ENCODE results near the gene P2RX2.

The P2RX2 gene

GRCh38 chr12:132622437-132623071 lies 4.0 kb downstream of the P2RX2 start:
- Histone ChIP-seq H3K18ac (ENCODE audit: low read length) (no peak overlapping the region), H2BK12ac (ENCODE audit: low read length) (no peak overlapping the region), H4K91ac (ENCODE audit: low read depth, low read length, poor library complexity) (no peak overlapping the region), H2BK5ac (ENCODE audit: low read length) (no peak overlapping the region), H3K4me3 (ENCODE audit: low read length in 2 of 2) (peak overlapping the region in 1 of 2 donors; percentile 57), H2AK5ac (ENCODE audit: low read depth, low read length) (no peak overlapping the region), H3K9ac (ENCODE audit: low read depth, low read length, poor library complexity) (no peak overlapping the region), H3K36me3 (replicated peaks in 1 of 2; ENCODE audit: control insufficient read depth in 2 of 2, insufficient read depth in 2 of 2, low read length in 2 of 2) (peaks cover 26 to 46% of the 10 kb centered on the region in 2 donors), H2BK15ac (ENCODE audit: low read length) (no peak overlapping the region), H3K4me2 (ENCODE audit: insufficient read depth, low read length, poor library complexity, severe bottlenecking) (no peak overlapping the region), H3K9me3 (replicated peaks in 1 of 2; ENCODE audit: control insufficient read depth in 2 of 2, insufficient read depth in 1 of 2, low read depth in 1 of 2, low read length in 2 of 2) (peaks cover 3 to 7% of the 10 kb centered on the region in 2 donors), H3K4me1 (ENCODE audit: control insufficient read depth in 2 of 2, insufficient read depth in 1 of 2, low read depth in 1 of 2, low read length in 2 of 2) (peaks cover 5 to 6% of the 10 kb centered on the region in 2 donors), H3K27ac (replicated peaks; ENCODE audit: low read length) (no peak overlapping the region), H3K4ac (ENCODE audit: low read length) (no peak overlapping the region), H2AFZ (ENCODE audit: low read length) (no peak overlapping the region), H2BK120ac (ENCODE audit: low read depth, low read length) (no peak overlapping the region), H3K79me1 (ENCODE audit: low read depth, low read length) (no peaks in the 10 kb centered on the region), H3K27me3 (ENCODE audit: control insufficient read depth in 3 of 3, insufficient read depth in 3 of 3, low read depth in 1 of 3, low read length in 3 of 3) (peaks cover 8 to 29% (median 27%) of the 10 kb centered on the region in 3 experiments), H4K8ac (ENCODE audit: low read depth, low read length) (no peak overlapping the region), H3K23ac (ENCODE audit: low read depth, low read length, poor library complexity) (peak overlapping the region; percentile 87), H3K14ac (ENCODE audit: low read length) (peak overlapping the region; percentile 90)
- WGBS, 2 donors (ENCODE audit: extremely low coverage in 2 of 2, insufficient read length in 2 of 2, insufficient replicate concordance in 1 of 2): no CpG with 5 or more reads among the region's 11 CpGs
- DNase-seq (ENCODE audit: low spot score): no peak

DNA sequence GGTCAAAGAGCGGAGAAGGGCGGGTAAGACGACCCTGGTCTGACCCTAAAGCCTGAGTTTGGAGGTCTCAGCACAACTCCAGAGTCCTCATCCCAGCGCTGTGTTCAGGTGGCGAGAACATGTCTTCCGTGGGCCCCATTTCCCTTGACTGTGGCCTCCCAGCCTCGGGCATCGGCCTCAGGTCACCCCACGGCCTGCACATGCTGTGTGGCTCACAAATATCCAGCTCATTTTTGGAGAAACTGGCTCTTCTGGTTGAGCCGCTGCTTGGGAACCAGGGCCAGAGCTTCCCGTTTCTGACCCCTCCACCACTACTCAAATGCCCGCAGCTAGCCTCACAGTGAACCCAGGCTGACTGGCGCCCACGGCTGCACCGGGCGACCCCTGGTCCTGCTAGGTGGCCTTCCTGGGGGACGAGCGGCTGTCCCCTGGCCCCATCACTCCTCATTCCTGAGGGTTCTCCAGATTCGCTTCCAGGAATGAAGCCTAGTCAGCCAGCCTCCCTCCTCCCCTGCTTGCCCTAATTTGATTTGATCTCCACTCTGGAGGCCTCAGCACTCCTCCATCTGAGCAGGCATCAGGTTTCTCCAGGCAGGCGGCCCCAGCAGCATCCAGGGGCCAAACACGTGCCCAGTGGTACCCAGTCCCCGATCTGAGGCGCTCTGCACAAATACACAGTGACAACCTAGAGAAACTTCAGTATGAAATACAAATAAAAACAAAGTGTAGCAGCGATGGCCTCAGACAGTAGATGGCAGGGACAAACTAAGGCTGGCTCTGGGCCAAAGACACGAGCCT lies 4.7 kb downstream of the P2RX2 start:
- no peak overlapping the region for H2AK5ac ChIP-seq (ENCODE audit: low read depth, low read length)
- H3K36me3 ChIP-seq (replicated peaks in 1 of 2; ENCODE audit: control insufficient read depth in 2 of 2, insufficient read depth in 2 of 2, low read length in 2 of 2): peaks cover 26 to 49% of the 10 kb centered on the region in 2 donors
- no peaks in the 10 kb centered on the region for H3K79me1 ChIP-seq (ENCODE audit: low read depth, low read length)
- no peak overlapping the region for H2BK12ac ChIP-seq (ENCODE audit: low read length)
- no peak overlapping the region for H2BK120ac ChIP-seq (ENCODE audit: low read depth, low read length)
- no peak overlapping the region for H4K8ac ChIP-seq (ENCODE audit: low read depth, low read length)
- H3K27me3 ChIP-seq (ENCODE audit: control insufficient read depth in 3 of 3, insufficient read depth in 3 of 3, low read depth in 1 of 3, low read length in 3 of 3): peaks cover 4 to 22% (median 20%) of the 10 kb centered on the region in 3 experiments
- H3K4me3 ChIP-seq (ENCODE audit: low read length in 2 of 2): no peak overlapping the region
- no peak overlapping the region for H3K4ac ChIP-seq (ENCODE audit: low read length)
- peaks cover 5 to 6% of the 10 kb centered on the region in 2 donors for H3K4me1 ChIP-seq (ENCODE audit: control insufficient read depth in 2 of 2, insufficient read depth in 1 of 2, low read depth in 1 of 2, low read length in 2 of 2)
- no peaks in the 10 kb centered on the region for H3K9me3 ChIP-seq (replicated peaks in 1 of 2; ENCODE audit: control insufficient read depth in 2 of 2, insufficient read depth in 1 of 2, low read depth in 1 of 2, low read length in 2 of 2)
- H3K18ac ChIP-seq (ENCODE audit: low read length): no peak overlapping the region
- no peak for DNase-seq (ENCODE audit: low spot score)
- H3K14ac ChIP-seq (ENCODE audit: low read length): no peak overlapping the region
- no peak overlapping the region for H2AFZ ChIP-seq (ENCODE audit: low read length)
- no peak overlapping the region for H2BK5ac ChIP-seq (ENCODE audit: low read length)
- H4K91ac ChIP-seq (ENCODE audit: low read depth, low read length, poor library complexity): no peak overlapping the region
- H3K4me2 ChIP-seq (ENCODE audit: insufficient read depth, low read length, poor library complexity, severe bottlenecking): no peak overlapping the region
- no peak overlapping the region for H3K27ac ChIP-seq (replicated peaks; ENCODE audit: low read length)
- WGBS, 2 donors (ENCODE audit: extremely low coverage in 2 of 2, insufficient read length in 2 of 2, insufficient replicate concordance in 1 of 2): no CpG with 5 or more reads among the region's 25 CpGs
- no peak overlapping the region for H3K23ac ChIP-seq (ENCODE audit: low read depth, low read length, poor library complexity)
- H3K9ac ChIP-seq (ENCODE audit: low read depth, low read length, poor library complexity): no peak overlapping the region
- no peak overlapping the region for H2BK15ac ChIP-seq (ENCODE audit: low read length)

DNA sequence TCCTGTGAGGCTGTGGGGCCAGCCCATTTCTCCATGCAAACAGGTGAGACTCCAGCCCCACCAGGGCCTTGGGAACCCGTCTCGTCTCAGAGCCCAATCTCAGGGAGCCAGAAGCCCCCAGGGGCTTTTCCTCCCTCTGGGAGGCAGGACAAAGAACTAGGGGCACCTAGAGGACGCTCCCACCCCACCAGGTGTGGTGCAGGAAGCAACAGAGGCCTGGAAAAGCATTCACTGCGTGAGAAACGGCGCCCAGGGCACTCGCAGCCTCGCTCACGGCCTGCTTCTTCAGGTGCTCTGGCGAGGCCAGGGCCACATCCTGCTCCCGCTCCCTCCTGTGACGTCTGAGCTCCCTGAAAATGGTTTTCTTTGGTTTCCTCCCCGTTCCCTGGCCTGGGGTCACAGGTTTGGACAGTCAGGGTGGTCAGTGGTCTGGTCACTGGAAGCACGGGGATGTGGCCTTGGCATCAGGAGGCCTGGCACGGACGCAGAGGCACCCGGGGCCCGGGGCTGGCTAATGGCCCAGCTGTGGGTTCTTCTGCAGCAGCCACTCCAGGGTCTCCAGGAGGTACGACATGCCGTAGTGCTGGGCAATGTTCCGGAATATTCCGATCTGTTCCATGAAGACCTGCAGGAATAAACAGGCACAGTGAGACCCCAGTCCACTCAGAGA lies 5.7 kb downstream of the P2RX2 start:
- peaks cover 26 to 60% of the 10 kb centered on the region in 2 donors for H3K36me3 ChIP-seq (replicated peaks in 1 of 2; ENCODE audit: control insufficient read depth in 2 of 2, insufficient read depth in 2 of 2, low read length in 2 of 2)
- H3K23ac ChIP-seq (ENCODE audit: low read depth, low read length, poor library complexity): no peak overlapping the region
- no peak overlapping the region for H4K91ac ChIP-seq (ENCODE audit: low read depth, low read length, poor library complexity)
- H3K27me3 ChIP-seq (ENCODE audit: control insufficient read depth in 3 of 3, insufficient read depth in 3 of 3, low read depth in 1 of 3, low read length in 3 of 3): peaks cover 1 to 17% (median 12%) of the 10 kb centered on the region in 3 experiments
- no peak overlapping the region for H3K27ac ChIP-seq (replicated peaks; ENCODE audit: low read length)
- H3K4me2 ChIP-seq (ENCODE audit: insufficient read depth, low read length, poor library complexity, severe bottlenecking): no peak overlapping the region
- H3K79me1 ChIP-seq (ENCODE audit: low read depth, low read length): no peaks in the 10 kb centered on the region
- H3K4ac ChIP-seq (ENCODE audit: low read length): no peak overlapping the region
- H2BK12ac ChIP-seq (ENCODE audit: low read length): no peak overlapping the region
- no peak overlapping the region for H3K9ac ChIP-seq (ENCODE audit: low read depth, low read length, poor library complexity)
- no peak overlapping the region for H3K14ac ChIP-seq (ENCODE audit: low read length)
- WGBS, 2 donors (ENCODE audit: extremely low coverage in 2 of 2, insufficient read length in 2 of 2, insufficient replicate concordance in 1 of 2): no CpG with 5 or more reads among the region's 22 CpGs
- H2AK5ac ChIP-seq (ENCODE audit: low read depth, low read length): no peak overlapping the region
- no peak overlapping the region for H2AFZ ChIP-seq (ENCODE audit: low read length)
- H3K9me3 ChIP-seq (replicated peaks in 1 of 2; ENCODE audit: control insufficient read depth in 2 of 2, insufficient read depth in 1 of 2, low read depth in 1 of 2, low read length in 2 of 2): no peaks in the 10 kb centered on the region
- DNase-seq (ENCODE audit: low spot score): no peak
- no peak overlapping the region for H2BK120ac ChIP-seq (ENCODE audit: low read depth, low read length)
- no peak overlapping the region for H2BK15ac ChIP-seq (ENCODE audit: low read length)
- peaks cover 5 to 6% of the 10 kb centered on the region in 2 donors for H3K4me1 ChIP-seq (ENCODE audit: control insufficient read depth in 2 of 2, insufficient read depth in 1 of 2, low read depth in 1 of 2, low read length in 2 of 2)
- no peak overlapping the region for H3K4me3 ChIP-seq (ENCODE audit: low read length in 2 of 2)
- no peak overlapping the region for H2BK5ac ChIP-seq (ENCODE audit: low read length)
- H3K18ac ChIP-seq (ENCODE audit: low read length): peak overlapping the region; percentile 24
- H4K8ac ChIP-seq (ENCODE audit: low read depth, low read length): no peak overlapping the region
